Adrenal gland (tissue), 5 donors: ENCODE results near the gene PRDM12.

Source experiments
- POLR2A ChIP-seq, 2 donors: fragments of 450-650 bp; IDR thresholded peaks; one replicate each; pipeline ENCODE4 v1.6.1; 2017; ENCODE audit warnings: antibody characterized with exemption in 2 of 2, mild to moderate bottlenecking in 2 of 2, moderate library complexity in 1 of 2
- TF ChIP-seq, protein P1 (sequence below), 6 experiments: fragments of 450-650 bp in 4 of 6; fragments of 200-600 bp in 2 of 6; sonication (generic) in 1 of 6; IDR thresholded peaks; 1 replicate in 5 of 6; 2 replicates in 1 of 6; pipeline versions ENCODE4 v1.5.1 to v1.8.0; 2016 to 2021; ENCODE audit warnings: antibody characterized with exemption in 6 of 6, mild to moderate bottlenecking in 2 of 6, moderate library complexity in 1 of 6
- donor health status: DM: no; HTN: no; CAD: no.

DNA sequence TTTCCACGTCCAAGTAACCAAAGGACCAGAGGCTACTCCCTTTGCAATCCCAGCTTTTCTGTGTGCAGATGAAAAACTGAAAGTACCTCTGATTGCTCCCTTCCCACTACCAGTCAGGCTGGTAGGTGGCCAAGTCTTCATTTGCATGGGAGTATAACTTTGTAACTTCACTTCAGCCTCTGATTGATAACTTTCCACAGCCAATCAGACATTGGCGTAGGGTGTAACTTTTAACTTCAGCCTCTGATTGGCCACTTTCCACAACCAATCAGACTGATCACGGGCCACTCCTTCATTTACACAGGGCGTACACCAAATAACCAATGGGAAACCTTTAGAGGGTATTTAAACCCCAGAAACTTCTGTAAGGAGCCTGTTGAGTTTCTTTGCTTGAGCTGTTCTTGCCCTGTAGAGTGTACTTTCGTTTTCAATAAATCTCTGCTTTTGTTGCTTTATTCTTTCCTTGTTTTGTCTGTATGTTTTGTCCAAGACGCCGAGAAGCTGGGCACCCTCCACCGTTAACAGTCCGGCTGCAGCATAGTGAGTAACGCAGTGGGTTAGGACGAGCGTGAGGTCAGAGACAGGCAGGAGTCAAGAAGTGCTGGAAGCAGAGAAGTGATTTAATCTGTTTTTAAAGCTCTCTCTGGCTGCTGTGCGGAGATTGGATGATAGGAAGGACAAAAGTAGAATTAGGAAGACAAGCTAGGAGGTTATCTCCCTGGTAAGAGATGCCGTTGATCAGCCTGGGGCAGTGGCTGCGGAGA lies 25.7 kb downstream of the PRDM12 start:
- TF ChIP-seq POLR2A (IDR thresholded peaks at IDR 0.05), result peak; percentile 72 to 92
- TF ChIP-seq, protein P1, sequence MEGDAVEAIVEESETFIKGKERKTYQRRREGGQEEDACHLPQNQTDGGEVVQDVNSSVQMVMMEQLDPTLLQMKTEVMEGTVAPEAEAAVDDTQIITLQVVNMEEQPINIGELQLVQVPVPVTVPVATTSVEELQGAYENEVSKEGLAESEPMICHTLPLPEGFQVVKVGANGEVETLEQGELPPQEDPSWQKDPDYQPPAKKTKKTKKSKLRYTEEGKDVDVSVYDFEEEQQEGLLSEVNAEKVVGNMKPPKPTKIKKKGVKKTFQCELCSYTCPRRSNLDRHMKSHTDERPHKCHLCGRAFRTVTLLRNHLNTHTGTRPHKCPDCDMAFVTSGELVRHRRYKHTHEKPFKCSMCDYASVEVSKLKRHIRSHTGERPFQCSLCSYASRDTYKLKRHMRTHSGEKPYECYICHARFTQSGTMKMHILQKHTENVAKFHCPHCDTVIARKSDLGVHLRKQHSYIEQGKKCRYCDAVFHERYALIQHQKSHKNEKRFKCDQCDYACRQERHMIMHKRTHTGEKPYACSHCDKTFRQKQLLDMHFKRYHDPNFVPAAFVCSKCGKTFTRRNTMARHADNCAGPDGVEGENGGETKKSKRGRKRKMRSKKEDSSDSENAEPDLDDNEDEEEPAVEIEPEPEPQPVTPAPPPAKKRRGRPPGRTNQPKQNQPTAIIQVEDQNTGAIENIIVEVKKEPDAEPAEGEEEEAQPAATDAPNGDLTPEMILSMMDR (IDR thresholded peaks at IDR 0.05), result no peak
